Measurements from ENCODE around the gene ADAM11. TPM values are rescaled to one million over a fixed set of nuclear protein-coding genes. Genes with fewer than 3 reads are reported as not detected.

Gene ADAM11
- total RNA-seq, 1 experiment from 2014 or later = 0.46 TPM

- H3K9me2 ChIP-seq (ENCODE audit: insufficient read depth) = no peaks in the 10 kb centered on the region
- H3K4me3 ChIP-seq = no peak overlapping the region
- intact Hi-C loops (cut with micrococcal nuclease; ENCODE audit: unreplicated experiment) = loop anchor here (5.0 kb wide), 1 partner anchor 35 kb away; no protein-coding TSS in a partner anchor
- H2AFZ ChIP-seq = no peak overlapping the region
- no TSS peak for BruUV-seq (replicated peaks)
- H3K4me1 ChIP-seq (replicated peaks; ENCODE audit: insufficient read depth) = peaks cover 21% of the 10 kb centered on the region
- H4K20me1 ChIP-seq (ENCODE audit: insufficient read depth) = no peaks in the 10 kb centered on the region
- POLR2A ChIA-PET (ENCODE audit: unreplicated experiment) = no interaction called here
- CTCF ChIA-PET = interaction anchor here (0.7 kb wide), 2 partner anchors 8 to 20 kb away, joined by 3 read pairs; no protein-coding TSS in a partner anchor
- no peak overlapping the region for H3K27ac ChIP-seq
- H3K9me3 ChIP-seq (ENCODE audit: insufficient read depth, low read depth) = no peaks in the 10 kb centered on the region
- H3K27me3 ChIP-seq (ENCODE audit: insufficient read depth, low read depth) = no peaks in the 10 kb centered on the region
- no peak for TF ChIP-seq CTCF (conservative IDR thresholded peaks at IDR 0.05)
- no peak for TF ChIP-seq EZH2 (IDR thresholded peaks at IDR 0.05; ENCODE audit: low read depth)
- no peaks in the 10 kb centered on the region for H3K79me2 ChIP-seq (ENCODE audit: low read depth)
- DNase-seq = no peak
- peaks cover 25% of the 10 kb centered on the region; the same call in 1 of the 2 replicates for H3F3A ChIP-seq (ENCODE audit: insufficient read depth, low read depth)
- no peak overlapping the region for H3K4me2 ChIP-seq
- no peaks in the 10 kb centered on the region for H3K36me3 ChIP-seq (ENCODE audit: low read depth)
Measured at GRCh38 chr17:44792276-44792675, 33.5 kb downstream of the ADAM11 start.

- no peaks in the 10 kb centered on the region for H3K36me3 ChIP-seq (ENCODE audit: low read depth)
- ChIA-PET CTCF (interaction anchor here (0.6 kb wide), 1 partner anchor 39 kb away, joined by 4 read pairs; no protein-coding TSS in a partner anchor), POLR2A (ENCODE audit: unreplicated experiment) (no interaction called here)
- intact Hi-C loops (cut with micrococcal nuclease; ENCODE audit: unreplicated experiment) = loop anchor here (5.0 kb wide), 1 partner anchor 33 kb away; no protein-coding TSS in a partner anchor
- no peaks in the 10 kb centered on the region for H3K9me2 ChIP-seq (ENCODE audit: insufficient read depth)
- TF ChIP-seq CTCF (conservative IDR thresholded peaks at IDR 0.05) (no peak), EZH2 (IDR thresholded peaks at IDR 0.05; ENCODE audit: low read depth) (no peak)
- H3K4me2 ChIP-seq = peak overlapping the region; percentile 32; the same call in 1 of the 2 replicates
- peak overlapping the region; percentile 54 for H3K27ac ChIP-seq
- no peak overlapping the region for H3K4me3 ChIP-seq
- no peak overlapping the region for H2AFZ ChIP-seq
- TSS peak; percentile 25 for BruUV-seq (replicated peaks)
- peaks cover 28% of the 10 kb centered on the region; the same call in 1 of the 2 replicates for H3F3A ChIP-seq (ENCODE audit: insufficient read depth, low read depth)
- DNase-seq = no peak
- H3K79me2 ChIP-seq (ENCODE audit: low read depth) = no peaks in the 10 kb centered on the region
- H3K27me3 ChIP-seq (ENCODE audit: insufficient read depth, low read depth) = no peaks in the 10 kb centered on the region
- no peaks in the 10 kb centered on the region for H4K20me1 ChIP-seq (ENCODE audit: insufficient read depth)
- no peaks in the 10 kb centered on the region for H3K9me3 ChIP-seq (ENCODE audit: insufficient read depth, low read depth)
- H3K4me1 ChIP-seq (replicated peaks; ENCODE audit: insufficient read depth) = peaks cover 21% of the 10 kb centered on the region
Measured at GRCh38 chr17:44793885-44794842, 35.4 kb downstream of the ADAM11 start.

- POLR2A ChIA-PET (ENCODE audit: unreplicated experiment) = no interaction called here
- TF ChIP-seq CTCF (conservative IDR thresholded peaks at IDR 0.05) = no peak
- TF ChIP-seq EZH2 (IDR thresholded peaks at IDR 0.05; ENCODE audit: low read depth) = no peak
- Histone ChIP-seq H3K4me3 (no peak overlapping the region), H3K4me1 (replicated peaks; ENCODE audit: insufficient read depth) (peaks cover 21% of the 10 kb centered on the region), H3K4me2 (peak overlapping the region; percentile 32), H3F3A (ENCODE audit: insufficient read depth, low read depth) (peaks cover 28% of the 10 kb centered on the region; the same call in 1 of the 2 replicates), H3K9me2 (ENCODE audit: insufficient read depth) (no peaks in the 10 kb centered on the region), H3K27me3 (ENCODE audit: insufficient read depth, low read depth) (no peaks in the 10 kb centered on the region), H3K36me3 (ENCODE audit: low read depth) (no peaks in the 10 kb centered on the region), H3K79me2 (ENCODE audit: low read depth) (no peaks in the 10 kb centered on the region), H4K20me1 (ENCODE audit: insufficient read depth) (no peaks in the 10 kb centered on the region), H2AFZ (no peak overlapping the region), H3K9me3 (ENCODE audit: insufficient read depth, low read depth) (no peaks in the 10 kb centered on the region), H3K27ac (peak overlapping the region; percentile 54)
- no TSS peak for BruUV-seq (replicated peaks)
- CTCF ChIA-PET = no interaction called here
- peak in 1 of 2 experiments; percentile 83 for DNase-seq
- intact Hi-C loops (cut with micrococcal nuclease; ENCODE audit: unreplicated experiment) = loop anchor here (5.0 kb wide), 1 partner anchor 32 kb away; no protein-coding TSS in a partner anchor
Measured at GRCh38 chr17:44794851-44795413, 36.1 kb downstream of the ADAM11 start.

All from PC-9 (cell line).